CD4-positive, alpha-beta T cell treated with Interleukin-21 for 1 hour (primary cell): ENCODE results near the gene DCX.

ENCODE experiments used
- DNase-seq: peaks from one replicate; pipeline ENCODE4 v3.0.0-alpha.2; 2020

The DCX gene

DNA sequence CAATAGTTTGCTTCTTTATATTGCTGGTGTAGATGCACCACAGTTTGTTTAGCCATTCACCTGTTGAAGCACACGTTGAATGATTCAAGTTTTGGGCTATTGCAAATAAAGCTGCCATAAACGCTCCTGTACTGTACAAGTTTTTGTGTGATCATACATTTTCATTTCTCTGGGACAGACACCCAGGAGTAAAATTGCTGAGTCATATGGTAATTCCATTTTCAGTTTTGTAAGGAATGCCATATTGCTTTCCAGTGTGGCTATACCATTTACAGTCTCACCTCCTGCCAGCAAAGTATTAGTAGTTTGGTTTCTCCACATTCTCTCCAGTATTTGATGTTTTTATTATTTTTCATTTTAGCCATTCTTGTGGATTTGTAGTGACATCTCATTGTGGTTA lies 109.7 kb downstream of the DCX start:
- DNase-seq, result no peak

DNA sequence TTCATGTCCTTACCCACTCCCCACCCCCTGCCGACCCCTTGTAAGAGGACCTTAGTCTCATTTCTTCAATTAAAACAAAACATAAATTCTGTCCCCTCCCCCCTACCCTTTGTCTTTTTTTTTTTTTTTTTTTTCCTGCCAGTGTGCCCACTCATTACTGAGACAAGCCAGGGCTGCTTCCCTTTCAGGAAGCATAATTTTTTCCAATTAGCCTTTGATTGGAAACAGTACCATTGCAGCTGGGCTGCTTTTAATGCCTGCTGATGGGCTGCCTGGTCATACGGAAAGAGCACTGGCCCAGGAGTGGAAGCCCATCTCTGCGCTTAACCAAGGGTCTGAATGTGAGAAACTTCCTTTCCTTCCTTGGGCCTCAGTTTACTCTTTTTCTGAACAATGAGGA lies 123.2 kb downstream of the DCX start:
- no peak for DNase-seq

- DNase-seq, result no peak
These were observed 127.2 kb downstream of the DCX start for GRCh38 chrX:111284631-111285293.

DNA sequence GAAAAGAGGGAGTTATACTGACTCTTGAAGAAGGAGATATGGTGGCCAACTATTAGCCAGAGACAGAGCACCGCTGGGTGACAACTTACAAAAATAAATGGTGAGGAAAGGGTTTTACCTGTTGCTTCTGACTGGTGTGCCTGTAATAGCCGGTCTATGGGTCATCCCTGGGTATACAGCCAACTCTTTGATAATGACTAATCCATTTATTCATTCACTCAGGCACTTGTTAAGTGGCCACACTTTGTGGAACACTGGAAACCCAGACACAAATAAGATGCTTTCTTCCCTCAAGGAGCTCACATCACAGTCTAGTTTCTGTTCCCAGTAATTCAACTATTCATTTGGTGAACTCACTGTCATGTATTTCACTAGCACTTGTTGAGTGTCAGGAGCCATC lies 128.5 kb downstream of the DCX start:
- DNase-seq, result no peak

DNA sequence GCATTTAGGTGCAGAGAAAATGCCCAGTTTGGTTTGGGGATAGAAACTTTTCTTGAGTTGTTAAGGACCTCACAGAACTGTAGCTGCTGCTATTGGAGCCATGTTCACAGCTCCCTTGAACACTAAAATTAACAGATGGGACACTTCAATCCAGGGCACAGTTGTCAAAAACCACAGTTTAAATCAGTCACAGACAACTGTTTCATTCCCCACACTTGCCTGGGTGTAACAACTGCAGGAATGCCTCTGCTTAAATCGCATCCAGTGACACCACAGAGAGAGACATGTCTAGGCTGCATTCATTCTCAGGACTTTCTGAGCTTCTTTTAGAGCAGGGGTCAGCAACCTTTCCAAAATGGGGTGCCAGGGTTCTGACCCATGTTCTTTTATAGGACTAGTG lies 129.0 kb downstream of the DCX start:
- no peak for DNase-seq

- no peak for DNase-seq
These were observed 129.9 kb downstream of the DCX start for GRCh38 chrX:111282139-111282538.

DNA sequence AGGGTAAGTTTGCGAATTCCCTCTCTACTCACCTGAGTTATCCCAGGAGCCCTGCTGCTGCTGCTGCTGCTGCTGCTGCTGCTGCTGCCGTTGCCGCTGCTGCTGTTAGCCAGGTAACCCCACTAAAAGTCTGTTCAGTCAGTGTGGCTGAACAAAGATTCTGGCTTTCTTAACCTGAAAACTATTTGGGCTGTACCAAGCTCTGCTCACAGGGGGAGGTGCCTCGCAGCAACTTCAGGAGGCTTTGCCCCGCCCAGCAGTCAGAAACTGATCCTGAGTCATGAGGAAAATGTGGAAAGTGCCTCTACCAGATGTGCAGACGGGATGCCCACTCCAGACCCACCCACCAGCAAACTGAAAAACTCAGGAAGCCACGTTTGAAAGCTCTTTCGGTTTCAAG lies 141.7 kb downstream of the DCX start, which contains the start of gene CAPN6:
Gene CAPN6, minus strand, starts transcription at position 145 of the 400 bp plus-strand sequence. CDS start 6,547 bp downstream, outside the sequence.
- no peak for DNase-seq

- no peak for DNase-seq
These were observed 143.5 kb downstream of the DCX start for GRCh38 chrX:111268506-111268905.

DNA sequence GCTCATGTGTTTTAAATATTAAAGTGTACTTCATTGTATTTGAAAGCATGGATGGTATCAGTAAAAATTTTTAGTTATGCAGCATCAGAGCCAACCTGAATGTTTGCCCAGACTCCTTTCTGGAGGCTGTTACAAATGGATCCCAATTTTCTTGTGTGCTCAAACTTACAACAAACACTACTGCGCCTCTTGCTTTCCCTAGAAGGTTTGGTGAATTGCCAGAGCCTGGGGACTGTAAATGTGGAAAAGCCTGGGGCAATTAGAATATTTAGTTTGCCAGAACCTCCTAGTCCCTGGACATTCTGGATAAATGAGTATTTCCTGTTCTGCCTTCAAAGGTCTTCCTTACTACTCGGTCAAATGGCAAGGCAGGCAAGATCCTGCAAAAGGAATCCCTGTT lies 146.5 kb downstream of the DCX start:
- DNase-seq, result no peak

DNA sequence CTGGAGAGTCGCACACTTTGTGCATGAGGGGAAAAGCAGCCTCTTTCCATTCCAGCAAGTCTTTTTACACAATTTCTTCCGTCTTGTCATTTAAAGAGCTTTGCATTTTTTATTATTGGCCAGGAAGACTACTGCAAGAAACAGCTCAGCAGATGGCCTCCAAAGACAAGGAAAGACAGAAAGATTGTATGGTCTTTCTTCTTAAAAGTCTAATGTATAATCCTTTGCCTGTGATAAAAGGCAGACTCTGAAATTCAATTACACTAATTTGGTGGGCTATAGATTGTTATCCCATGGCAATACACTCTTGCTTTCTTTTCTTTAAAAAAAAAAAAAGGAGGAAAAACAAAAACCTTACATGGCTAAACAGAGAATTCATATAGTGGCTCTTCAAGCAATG lies 147.6 kb downstream of the DCX start:
- DNase-seq, result no peak

GRCh38 chrX:111262086-111262485 lies 149.9 kb downstream of the DCX start:
- DNase-seq, result no peak

DNA sequence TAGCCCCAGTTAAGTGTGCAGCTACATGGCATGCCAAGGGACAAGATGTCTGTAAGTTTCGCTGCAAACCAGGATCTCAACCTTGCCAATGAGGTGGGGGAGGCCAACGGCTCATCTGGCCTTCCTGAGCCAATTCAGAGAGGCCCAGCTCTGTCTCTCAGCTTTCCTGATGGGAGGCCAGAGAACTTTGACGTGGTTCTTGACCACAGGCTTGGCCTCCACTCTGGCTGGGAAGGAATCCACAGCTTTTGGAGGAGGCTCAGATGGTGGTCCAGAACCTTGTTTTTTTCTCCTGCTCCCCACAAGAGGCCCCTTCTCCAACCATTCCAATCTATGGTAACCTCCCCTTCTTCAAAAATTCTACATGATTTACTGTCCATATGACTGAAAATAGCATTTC lies 151.5 kb downstream of the DCX start:
- no peak for DNase-seq

DNA sequence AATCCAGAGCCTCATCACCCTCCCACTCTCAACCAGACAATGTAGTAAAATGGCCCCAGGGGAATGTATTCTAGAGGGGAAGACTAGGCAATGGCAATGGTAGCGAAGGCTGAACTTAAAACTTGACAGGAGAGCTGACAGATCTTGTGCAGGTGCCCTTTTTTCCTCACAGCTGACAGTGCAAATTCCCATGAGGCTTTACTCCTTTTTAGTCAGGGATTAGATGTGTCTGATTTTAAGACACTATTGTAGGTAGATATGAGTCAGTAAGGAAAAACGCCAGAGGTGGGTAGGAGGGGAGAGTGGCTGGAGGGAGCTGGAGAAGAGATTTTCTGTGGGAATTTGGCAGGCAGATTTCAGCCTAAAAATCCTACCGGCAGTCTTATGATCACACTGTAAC lies 152.4 kb downstream of the DCX start:
- no peak for DNase-seq

DNA sequence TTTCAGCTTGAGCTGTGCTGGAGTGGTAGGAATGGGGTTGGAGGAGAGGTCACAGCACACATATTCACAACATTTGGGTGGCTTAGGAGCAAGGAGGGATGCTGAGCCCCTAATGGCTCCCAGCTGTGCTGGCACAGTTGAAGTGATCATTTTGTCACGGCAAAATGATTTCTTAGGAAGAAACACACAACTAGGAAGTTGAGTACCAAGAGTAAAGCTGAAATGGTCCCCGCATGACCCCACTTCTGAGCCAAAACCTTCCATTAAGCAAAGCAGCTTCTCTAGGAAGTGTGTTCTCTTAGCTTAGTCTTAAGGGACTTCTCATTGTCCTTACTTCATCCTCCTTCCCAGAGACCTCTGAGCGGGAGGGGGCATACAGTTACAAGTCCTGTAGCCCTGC lies 154.3 kb downstream of the DCX start:
- DNase-seq, result no peak

GRCh38 chrX:111254896-111255693 lies 156.9 kb downstream of the DCX start:
- DNase-seq, result no peak

DNA sequence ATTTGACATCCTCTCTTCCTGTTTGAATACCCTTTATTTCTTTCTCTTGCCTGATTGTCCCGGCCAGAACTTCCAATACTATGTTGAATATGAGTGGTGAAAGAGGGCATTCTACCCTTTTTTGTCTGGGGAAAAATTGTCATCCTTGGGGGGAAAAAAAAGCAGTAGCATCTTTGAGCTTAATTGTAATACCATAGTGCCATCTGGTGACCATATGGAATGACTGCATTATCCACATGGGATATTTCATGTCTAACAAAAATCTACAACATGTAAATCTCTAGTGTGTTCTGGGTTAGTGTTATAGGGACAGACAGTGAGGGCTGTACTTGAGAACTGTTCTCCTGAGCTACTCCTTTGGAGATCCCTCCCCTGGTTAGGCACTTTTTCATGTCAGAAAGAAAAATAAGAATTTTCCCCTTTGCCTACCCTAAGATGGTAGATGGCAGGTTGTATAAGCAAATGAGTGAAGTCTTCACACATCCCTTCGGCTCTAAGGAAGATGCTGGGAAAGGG lies 167.7 kb downstream of the DCX start:
- peak; percentile 0 for DNase-seq
